LNCaP clone FGC (cell line): ENCODE results near the gene RELN.

Experiments used
- DNase-seq: peaks from one replicate; pipeline ENCODE4 v3.0.0-alpha.2; 2011; ENCODE audit warnings: low read depth
- H3K4me3 ChIP-seq: 2 replicates; pipeline ENCODE4 v1.5.1; 2011; ENCODE audit warnings: mild to moderate bottlenecking, low read depth, low read length, control low read depth
- TF ChIP-seq, protein P1 (sequence below): IDR thresholded peaks from 2 replicates; pipeline ENCODE4 v1.5.1; 2012; ENCODE audit warnings: mild to moderate bottlenecking; ENCODE audit not compliant: control insufficient read depth, insufficient read depth; ENCODE audit errors: extremely low read depth

Gene RELN

DNA sequence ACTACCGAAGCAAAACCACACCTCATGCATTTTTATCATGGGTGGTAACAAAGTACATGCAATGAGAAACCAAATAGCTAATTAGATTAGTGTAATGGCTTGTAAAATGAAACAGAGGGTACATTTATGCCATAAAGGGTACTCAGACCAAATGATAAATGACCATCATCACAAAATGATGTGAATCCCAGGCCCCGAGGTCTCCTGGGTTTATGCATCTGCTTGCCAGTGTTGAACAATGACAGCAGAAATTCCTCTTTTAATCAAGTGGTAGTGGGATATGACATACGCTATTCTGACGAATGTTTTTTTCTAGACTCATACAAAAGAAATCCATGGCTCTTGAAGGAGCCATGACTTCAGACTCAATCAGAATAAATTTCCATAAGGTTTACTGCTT is 293.9 kb downstream of the RELN start:
- H3K4me3 ChIP-seq = no peak overlapping the region
- DNase-seq = no peak
- TF ChIP-seq, protein P1, sequence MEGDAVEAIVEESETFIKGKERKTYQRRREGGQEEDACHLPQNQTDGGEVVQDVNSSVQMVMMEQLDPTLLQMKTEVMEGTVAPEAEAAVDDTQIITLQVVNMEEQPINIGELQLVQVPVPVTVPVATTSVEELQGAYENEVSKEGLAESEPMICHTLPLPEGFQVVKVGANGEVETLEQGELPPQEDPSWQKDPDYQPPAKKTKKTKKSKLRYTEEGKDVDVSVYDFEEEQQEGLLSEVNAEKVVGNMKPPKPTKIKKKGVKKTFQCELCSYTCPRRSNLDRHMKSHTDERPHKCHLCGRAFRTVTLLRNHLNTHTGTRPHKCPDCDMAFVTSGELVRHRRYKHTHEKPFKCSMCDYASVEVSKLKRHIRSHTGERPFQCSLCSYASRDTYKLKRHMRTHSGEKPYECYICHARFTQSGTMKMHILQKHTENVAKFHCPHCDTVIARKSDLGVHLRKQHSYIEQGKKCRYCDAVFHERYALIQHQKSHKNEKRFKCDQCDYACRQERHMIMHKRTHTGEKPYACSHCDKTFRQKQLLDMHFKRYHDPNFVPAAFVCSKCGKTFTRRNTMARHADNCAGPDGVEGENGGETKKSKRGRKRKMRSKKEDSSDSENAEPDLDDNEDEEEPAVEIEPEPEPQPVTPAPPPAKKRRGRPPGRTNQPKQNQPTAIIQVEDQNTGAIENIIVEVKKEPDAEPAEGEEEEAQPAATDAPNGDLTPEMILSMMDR = no peak

DNA sequence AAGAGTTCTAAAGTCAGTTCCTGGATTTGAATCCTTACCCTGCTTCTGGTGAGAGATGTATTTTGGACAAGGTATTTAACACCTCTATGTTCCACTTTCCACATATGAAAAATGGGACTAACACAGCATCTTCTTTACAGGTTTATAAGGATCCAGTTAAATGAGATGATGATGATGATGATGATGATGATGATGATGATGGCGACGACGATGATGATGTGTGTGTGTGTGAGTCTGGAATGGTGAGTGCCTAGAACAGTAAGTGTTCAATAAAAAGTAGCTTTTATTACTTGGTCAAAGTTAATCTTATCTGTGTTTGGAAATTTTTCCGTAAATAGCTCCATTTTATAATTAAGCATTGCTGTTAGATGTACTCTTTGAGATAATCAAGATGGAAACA is 295.2 kb downstream of the RELN start:
- DNase-seq = no peak
- H3K4me3 ChIP-seq = no peak overlapping the region
- TF ChIP-seq, protein P1 = no peak

DNA sequence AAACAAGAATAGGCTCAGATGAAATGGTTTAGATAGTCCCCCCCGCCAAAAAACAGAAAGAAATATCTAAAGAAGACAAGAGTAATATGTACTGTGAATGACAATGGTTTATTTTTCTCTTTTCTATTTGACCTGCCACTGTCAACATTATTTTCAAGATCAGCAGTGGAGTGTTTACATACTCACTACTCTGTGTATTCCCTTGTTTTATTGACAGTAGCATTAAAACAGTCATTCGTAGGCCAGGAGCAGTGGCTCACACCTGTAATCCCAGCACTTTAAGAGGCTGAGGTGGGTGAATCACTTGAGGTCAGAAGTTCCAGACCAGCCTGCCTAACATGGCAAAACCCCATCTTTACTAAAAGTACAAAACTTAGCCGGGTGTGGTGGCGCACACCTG is 298.2 kb downstream of the RELN start:
- TF ChIP-seq, protein P1 = no peak
- peak; percentile 56 for DNase-seq
- H3K4me3 ChIP-seq = no peak overlapping the region

DNA sequence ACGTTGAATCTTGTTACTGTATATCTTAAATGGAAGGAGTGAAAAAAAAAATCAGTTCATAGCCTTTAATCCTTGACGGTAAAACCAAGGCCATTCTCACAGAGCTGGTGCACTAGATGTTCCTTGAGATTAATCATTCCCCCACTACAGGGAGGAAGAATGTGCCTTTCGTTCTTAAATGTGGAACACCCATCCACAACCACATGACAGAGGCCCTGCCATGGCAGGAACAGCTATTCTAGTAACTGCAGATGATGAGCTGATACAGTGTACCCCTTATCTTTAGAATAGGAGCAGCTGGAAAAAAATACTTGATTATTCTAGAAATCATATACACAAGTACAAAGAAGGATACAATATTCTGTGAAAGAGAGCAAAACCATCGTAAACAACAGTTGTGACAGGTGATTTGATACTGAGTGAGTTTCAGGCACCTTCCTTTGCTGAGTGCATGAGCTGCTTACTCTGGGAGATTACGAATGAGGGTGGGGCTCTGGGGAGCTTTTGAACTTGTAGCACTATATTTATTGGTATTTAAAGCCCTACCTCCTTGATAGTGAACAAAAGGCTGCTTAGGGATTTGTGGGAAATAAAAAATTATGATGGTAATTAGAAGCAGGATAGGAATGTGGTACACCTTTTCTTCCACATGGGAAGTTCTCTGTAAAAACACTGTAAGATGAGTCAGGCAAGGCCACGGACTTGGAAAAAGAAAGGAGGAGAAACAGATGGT is 299.1 kb downstream of the RELN start:
- H3K4me3 ChIP-seq = no peak overlapping the region
- TF ChIP-seq, protein P1 = no peak
- DNase-seq = no peak

DNA sequence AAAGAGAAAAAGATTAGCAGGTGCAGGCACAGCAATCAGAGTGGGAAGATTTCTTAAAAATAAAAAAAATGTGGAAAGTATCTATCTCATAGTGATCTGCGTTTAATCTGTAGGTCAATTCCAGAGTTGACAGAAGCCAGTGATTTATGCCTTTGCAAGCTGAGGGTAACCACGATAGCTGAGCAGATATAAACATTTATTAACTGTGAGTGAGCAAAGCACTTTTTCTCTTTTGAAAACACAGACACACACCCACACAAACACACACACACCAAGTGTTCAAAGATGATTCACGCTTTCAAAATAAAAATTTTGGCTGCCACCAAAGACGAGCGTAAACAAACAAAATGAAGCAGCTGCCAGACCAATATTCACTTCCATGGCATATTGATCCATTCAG is 300.2 kb downstream of the RELN start:
- TF ChIP-seq, protein P1 = no peak
- H3K4me3 ChIP-seq = no peak overlapping the region
- no peak for DNase-seq

DNA sequence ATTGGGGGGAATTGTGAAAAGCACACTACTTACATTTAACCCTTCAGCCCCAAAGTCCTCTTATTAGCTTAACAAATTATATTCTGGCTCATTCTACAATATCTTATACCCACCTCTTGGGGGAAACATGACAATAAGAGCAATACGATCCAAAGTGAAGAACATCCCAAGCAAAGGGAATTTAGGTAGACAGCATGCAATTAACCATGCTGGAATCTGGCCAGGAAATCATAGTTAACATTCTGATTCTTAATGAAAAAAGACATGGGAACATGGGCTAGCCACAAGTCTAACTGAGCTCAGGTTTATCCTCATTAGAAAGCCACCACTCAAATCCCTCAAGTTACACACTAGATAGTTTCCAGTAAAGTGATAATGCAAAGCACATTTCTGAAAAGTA is 301.5 kb downstream of the RELN start:
- no peak for DNase-seq
- no peak overlapping the region for H3K4me3 ChIP-seq
- TF ChIP-seq, protein P1 = no peak

DNA sequence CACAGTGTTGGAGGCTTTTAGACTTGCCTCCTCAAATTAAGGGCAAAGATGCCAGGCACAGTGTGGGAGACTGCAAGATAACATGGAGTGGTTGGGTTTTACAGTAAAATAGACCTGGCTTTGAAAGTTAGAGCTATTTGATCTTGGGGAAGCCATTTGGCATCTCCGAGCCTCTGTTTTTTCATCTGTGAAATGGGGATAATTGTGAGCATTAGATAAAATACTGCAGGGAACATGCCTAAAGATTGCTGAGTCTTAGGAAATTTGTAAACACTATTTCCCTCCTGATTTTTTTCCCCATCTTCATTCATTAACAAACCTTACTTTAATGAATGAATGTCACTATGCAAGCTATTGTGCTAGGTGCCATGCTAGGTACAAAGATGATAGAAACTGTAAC is 302.2 kb downstream of the RELN start:
- TF ChIP-seq, protein P1 = no peak
- no peak for DNase-seq
- H3K4me3 ChIP-seq = no peak overlapping the region
